WTC11 (cell line): Measurements from ENCODE around the gene NKAIN2.

Source experiments
- CDX4 ChIP-seq: fragments of 250-450 bp; sonication (Bioruptor Pico); IDR thresholded peaks from 2 replicates; pipeline ENCODE4 v1.9.0; 2021; ENCODE audit warnings: moderate library complexity, mild to moderate bottlenecking, inconsistent platforms, borderline replicate concordance
- CREM ChIP-seq: sonication (generic); formaldehyde crosslinking; IDR thresholded peaks from 2 replicates; pipeline ENCODE4 v1.8.1; 2022; ENCODE audit warnings: mild to moderate bottlenecking, missing genetic modification reagents, moderate library complexity
- CTCF ChIP-seq: fragments of 200-600 bp; IDR thresholded peaks from 2 replicates; pipeline ENCODE4 v1.8.0; 2022; ENCODE audit warnings: antibody characterized with exemption
- E2F4 ChIP-seq: sonication (generic); formaldehyde crosslinking; IDR thresholded peaks from 2 replicates; pipeline ENCODE4 v1.8.1; 2022; ENCODE audit warnings: low read depth, mild to moderate bottlenecking, moderate library complexity, missing genetic modification reagents, borderline replicate concordance
- FOXP1 ChIP-seq: sonication (generic); formaldehyde crosslinking; IDR thresholded peaks from 2 replicates; pipeline ENCODE4 v1.8.0; 2022; ENCODE audit warnings: missing genetic modification reagents, mild to moderate bottlenecking, moderate library complexity, borderline replicate concordance
- HMGXB4 ChIP-seq: sonication (generic); formaldehyde crosslinking; IDR thresholded peaks from 2 replicates; pipeline ENCODE4 v1.8.1; 2023; ENCODE audit warnings: mild to moderate bottlenecking, moderate library complexity, missing genetic modification reagents
- KAT7 ChIP-seq: sonication (generic); formaldehyde crosslinking; IDR thresholded peaks from 2 replicates; pipeline ENCODE4 v1.8.1; 2023; ENCODE audit warnings: missing genetic modification reagents, mild to moderate bottlenecking, borderline replicate concordance
- MLX ChIP-seq: sonication (generic); formaldehyde crosslinking; IDR thresholded peaks from 2 replicates; pipeline ENCODE4 v1.8.1; 2023; ENCODE audit warnings: mild to moderate bottlenecking, missing genetic modification reagents, moderate library complexity
- USF1 ChIP-seq: sonication (generic); formaldehyde crosslinking; IDR thresholded peaks from 2 replicates; pipeline ENCODE4 v1.8.0; 2022; ENCODE audit warnings: mild to moderate bottlenecking, missing genetic modification reagents
- TF ChIP-seq, protein P1 (sequence below): sonication (generic); formaldehyde crosslinking; conservative IDR thresholded peaks from 2 replicates; pipeline ENCODE4 v1.8.1; 2022; ENCODE audit warnings: mild to moderate bottlenecking, missing genetic modification reagents

DNA sequence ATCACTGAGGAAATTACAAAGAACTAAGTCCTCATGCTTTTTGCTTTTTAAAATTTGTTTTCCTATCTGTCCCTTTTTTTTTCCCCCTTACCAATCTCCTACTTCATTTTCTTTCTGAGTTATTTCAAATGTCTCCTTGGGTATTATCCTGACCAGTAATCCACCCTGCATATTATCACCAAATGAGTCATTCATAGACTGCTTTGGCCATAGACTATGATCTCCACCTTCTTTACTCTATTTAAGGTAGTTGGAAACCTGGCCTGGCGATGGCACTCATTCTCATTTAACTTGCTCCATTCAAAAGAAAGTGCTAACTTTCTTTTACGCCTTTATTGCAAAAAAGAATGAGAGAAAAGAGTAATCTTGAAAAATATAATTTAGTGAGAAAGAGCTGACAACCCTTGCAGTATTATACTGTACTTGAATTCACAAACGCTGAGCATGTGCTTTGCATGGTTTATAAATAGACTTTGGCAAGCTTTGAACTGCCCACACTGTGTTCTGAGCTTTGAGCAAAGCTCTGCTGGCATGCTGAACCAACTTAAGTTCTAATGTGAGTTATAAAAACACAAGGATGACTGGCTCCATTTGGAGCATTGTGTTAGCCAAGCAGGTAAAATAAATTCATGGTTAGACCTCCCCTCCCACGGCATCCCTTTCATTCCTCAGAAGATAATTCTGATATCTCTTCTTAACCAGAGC is 198.9 kb downstream of the NKAIN2 start:
- TF ChIP-seq MLX (CRISPR knock-in tag) (no peak), FOXP1 (CRISPR knock-in tag) (no peak), CTCF (no peak), CREM (CRISPR knock-in tag) (no peak), E2F4 (CRISPR knock-in tag) (no peak), HMGXB4 (no peak), CDX4 (CRISPR knock-in tag) (no peak), KAT7 (CRISPR knock-in tag) (no peak), USF1 (CRISPR knock-in tag) (no peak)
- TF ChIP-seq, protein P1, sequence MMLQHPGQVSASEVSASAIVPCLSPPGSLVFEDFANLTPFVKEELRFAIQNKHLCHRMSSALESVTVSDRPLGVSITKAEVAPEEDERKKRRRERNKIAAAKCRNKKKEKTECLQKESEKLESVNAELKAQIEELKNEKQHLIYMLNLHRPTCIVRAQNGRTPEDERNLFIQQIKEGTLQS (CRISPR knock-in tag) = no peak
